ENCODE results near the gene RNF128.

Gene RNF128, protein sequence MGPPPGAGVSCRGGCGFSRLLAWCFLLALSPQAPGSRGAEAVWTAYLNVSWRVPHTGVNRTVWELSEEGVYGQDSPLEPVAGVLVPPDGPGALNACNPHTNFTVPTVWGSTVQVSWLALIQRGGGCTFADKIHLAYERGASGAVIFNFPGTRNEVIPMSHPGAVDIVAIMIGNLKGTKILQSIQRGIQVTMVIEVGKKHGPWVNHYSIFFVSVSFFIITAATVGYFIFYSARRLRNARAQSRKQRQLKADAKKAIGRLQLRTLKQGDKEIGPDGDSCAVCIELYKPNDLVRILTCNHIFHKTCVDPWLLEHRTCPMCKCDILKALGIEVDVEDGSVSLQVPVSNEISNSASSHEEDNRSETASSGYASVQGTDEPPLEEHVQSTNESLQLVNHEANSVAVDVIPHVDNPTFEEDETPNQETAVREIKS

DNA sequence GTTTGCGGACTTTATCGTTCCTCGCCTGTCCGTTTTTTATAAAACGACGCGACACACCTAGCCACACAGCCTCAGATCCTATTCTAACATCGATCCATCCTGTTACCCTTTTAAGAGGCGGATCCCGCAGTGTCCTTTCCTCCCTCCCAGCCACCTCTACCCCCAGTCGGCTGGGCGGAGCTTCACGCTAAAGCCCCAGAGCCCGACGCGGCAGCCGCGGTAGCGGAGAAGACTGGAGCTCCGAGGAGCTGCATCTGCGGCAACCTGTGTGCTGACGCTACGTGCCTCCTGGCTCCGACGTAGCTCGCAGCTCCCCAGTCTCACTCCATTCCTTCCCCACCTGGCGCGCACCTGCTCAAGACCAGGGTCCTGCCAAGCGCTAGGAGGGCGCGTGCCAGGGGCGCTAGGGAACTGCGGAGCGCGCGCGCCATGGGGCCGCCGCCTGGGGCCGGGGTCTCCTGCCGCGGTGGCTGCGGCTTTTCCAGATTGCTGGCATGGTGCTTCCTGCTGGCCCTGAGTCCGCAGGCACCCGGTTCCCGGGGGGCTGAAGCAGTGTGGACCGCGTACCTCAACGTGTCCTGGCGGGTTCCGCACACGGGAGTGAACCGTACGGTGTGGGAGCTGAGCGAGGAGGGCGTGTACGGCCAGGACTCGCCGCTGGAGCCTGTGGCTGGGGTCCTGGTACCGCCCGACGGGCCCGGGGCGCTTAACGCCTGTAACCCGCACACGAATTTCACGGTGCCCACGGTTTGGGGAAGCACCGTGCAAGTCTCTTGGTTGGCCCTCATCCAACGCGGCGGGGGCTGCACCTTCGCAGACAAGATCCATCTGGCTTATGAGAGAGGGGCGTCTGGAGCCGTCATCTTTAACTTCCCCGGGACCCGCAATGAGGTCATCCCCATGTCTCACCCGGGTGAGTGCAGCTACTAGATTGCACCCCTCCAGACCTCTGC, at the start of gene RNF128:
Gene RNF128 (plus strand): TSS at position 217 of the 953 bp plus-strand sequence. CDS start 213 bp downstream, at position 430.
- peak; percentile 11 for DNase-seq

DNA sequence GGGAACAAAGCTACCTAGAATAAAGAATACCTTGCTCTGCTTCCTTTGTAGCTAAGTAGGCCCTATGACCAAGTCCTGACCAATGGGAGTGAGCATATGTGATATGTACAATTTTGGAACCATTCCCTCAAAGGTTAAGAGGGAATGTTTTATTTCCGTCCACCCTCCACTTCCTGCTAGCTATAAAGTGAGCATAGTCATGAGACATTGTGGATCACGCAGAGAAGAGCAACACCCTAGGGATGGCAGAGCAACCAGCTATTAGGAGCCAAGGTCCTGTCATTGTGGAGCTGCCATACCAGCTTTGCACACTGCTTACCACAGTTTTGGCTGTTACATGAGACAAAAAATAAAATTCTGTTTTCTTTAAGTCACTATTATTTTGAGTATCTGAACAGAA, 45.8 kb upstream of the RNF128 start:
- DNase-seq, result no peak

GRCh38 chrX:106684207-106684606, 42.3 kb upstream of the RNF128 start:
- DNase-seq, result no peak

DNA sequence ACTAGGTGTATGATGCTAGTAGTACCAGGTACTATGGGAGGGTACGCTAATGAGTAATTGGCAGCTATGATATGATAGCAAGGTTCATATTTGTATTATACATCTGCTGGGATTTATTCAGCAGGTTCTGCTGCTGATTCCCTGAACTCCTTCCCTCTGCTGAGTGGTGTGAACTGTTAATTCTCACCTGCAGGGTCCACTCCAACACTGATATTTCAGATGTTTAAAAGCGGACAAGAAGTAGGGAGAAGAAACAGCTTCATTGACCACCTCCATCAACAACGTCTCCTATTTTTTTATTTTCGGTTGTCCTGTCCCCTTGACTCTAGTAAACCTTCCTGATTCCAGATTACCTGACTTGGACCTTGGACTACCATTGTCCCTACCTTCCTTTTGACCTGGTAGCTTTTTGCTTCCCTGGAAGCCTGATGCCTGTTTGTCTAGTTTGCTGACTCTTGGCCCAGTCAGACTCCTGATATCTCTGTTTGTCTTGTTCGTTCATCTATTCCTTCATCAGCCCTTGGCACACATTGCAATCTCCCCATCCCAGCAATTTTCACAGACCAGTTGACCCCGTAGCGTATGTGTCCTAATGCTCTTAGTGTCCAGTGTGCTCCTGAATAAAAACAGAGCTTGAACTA, 34.0 kb upstream of the RNF128 start:
- no peak for DNase-seq

DNA sequence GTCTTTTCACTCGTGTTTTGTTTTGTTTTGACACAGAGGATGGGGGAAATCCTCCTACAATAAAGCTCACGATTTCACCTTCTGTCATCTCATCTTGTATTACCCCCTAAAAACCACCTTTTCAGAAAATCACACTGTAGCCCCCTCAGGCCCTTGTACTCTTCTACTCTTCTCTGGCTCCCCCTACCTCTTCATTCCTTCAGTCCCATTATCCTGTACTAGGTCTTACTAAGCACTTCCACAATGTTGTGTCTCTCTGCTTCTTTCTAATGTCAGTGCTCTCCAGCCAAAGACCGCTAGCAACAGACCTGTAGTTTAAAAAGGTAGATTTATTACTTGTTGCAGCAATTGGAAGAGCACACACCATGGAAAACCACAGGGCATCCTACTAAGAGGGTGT, 30.0 kb upstream of the RNF128 start:
- DNase-seq, result no peak

GRCh38 chrX:106698693-106699092, 27.8 kb upstream of the RNF128 start:
- DNase-seq, result no peak

GRCh38 chrX:106702636-106703035, 23.9 kb upstream of the RNF128 start:
- DNase-seq, result no peak

DNA sequence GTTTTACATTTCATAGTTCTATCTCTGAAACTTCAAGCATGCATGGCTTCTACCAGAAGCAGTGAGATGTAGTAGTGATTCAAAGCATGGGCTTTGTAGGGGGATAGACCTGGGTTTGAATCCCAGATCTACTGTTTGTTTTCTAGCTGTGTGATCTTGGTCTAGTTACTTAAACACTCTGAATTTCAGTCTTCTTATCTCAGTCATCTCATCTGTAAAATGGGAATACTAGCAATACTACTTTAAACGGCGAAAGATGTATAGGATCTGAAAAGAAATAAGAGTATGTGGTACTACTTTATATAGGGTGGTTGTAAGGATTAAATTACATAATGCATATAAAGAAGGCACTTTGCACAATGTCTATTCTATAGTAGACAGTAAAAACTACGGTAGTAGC, 20.0 kb upstream of the RNF128 start:
- DNase-seq, result no peak

DNA sequence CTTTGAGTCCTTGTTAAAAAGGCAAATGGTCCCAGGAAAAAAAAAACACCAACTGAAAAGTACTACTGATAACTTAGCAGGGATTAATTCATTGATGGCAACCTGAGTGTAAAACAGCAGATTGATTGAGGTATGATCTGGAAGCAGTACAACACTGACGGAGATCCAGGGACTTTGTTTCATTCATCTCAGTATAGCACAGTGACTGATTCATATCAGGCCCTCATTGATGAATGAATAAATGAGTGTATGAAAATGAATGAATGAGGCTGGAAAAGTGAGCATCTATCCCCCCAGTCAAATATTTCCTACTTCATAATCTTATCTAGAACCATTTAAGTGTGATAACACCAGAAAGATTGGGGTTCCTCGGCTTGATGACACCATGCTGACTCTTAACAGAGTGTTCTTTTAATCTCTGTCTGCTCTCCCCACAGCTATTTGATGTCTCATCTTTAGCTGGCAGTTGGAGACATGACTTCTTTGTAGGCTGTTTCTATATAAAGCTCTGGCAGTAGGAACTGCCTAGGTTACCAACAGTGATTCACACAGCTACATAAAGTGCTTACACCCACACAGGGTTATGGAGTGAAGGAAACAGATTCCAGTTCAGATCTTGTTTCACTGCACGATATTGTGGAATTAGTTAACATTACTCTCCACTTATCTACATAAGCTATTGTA, 18.6 kb upstream of the RNF128 start:
- no peak for DNase-seq

DNA sequence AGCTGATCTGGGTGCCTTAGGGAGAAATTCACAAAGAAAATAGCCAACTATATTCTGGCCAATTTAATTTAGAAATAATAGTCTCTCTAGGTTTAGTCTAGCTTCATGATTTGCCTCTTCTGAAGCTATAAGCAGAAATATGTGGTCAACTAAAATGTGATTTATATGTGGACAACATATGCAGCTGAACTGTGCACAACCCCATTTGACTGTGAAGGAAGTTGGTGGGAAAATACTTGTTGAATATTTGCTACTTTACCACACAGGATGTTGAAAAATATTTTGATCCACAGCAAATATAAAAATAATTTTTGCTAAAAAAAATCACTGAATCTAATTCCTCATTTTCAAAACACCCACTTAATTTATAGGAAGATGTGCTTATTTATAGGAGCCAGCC, 15.7 kb upstream of the RNF128 start:
- DNase-seq, result no peak

GRCh38 chrX:106711375-106711774, 15.1 kb upstream of the RNF128 start:
- no peak for DNase-seq

GRCh38 chrX:106716004-106716403, 10.5 kb upstream of the RNF128 start:
- DNase-seq, result no peak

- DNase-seq, result no peak
These were observed 10.0 kb upstream of the RNF128 start for GRCh38 chrX:106716463-106716862.

GRCh38 chrX:106718709-106719108, 7.8 kb upstream of the RNF128 start:
- no peak for DNase-seq

GRCh38 chrX:106725931-106726330, 570 bp upstream of the RNF128 start:
- DNase-seq, result no peak

GRCh38 chrX:106728337-106728736, 1.8 kb downstream of the RNF128 start:
- no peak for DNase-seq

GRCh38 chrX:106730401-106730800, 3.9 kb downstream of the RNF128 start:
- DNase-seq, result no peak

DNA sequence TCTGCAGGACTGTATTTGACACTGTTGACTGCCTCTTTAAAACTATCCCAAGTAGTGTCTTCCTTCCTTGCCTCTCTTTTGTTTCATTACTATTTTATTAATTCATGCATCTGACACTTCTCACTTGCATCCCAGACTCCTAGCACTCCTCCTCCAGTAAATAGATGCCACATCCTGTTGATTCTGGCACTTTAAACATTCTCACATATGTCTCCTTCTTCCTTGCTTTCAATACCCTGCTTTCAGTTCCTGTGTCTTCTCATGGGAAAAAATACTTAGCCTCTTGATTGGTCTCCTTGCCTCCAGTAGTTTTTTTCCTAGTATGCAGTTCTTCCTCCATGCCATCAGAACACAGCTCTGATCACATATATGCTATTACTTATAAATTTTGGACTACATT, 5.1 kb downstream of the RNF128 start:
- DNase-seq, result no peak

GRCh38 chrX:106734827-106735226, 8.3 kb downstream of the RNF128 start:
- DNase-seq, result no peak

DNA sequence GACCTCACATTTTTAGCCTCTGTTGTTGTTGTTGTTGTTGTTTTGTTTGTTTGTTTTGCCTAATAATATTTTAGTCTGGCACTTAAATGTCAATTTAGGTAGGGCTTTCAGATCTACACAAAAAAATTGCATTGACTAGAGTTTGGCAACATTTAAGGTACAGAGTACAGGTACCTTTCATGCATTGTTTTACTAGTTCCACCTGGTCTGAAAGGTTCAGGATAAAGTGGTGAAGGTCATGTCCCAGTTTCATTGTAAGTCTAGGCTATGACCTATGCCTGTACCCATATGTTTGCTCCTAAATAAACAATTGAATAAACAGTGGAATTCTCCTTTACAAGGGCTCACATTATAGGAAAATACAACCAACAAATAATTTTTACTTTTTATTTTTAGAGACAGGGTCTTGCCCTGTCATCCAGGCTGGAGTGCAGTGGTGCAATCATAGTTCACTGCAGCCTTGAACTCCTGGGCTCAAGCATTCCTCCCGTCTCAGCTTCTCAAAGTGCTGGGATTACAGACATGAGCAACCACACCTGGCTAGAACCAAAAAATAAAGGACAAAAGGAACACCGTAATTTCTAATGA, 13.8 kb downstream of the RNF128 start:
- DNase-seq, result no peak

DNA sequence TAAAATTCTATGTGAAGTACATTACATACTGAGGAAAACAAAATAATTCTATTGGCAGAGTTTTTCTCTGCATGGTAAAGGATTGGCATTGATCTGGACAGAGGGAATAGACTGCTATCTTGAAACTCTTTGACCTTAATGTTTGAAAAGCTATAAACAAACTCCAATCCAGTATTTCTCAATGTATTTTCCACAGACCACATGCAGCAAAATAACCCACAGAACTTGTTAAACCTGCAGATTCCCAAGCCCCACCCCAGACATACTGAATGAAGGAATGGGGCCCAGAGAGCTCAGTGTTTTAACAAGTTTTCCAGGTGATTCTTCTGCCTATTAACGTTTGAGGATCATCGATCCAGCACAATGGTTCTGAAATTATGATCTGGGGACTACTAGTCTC, 15.7 kb downstream of the RNF128 start:
- no peak for DNase-seq

DNA sequence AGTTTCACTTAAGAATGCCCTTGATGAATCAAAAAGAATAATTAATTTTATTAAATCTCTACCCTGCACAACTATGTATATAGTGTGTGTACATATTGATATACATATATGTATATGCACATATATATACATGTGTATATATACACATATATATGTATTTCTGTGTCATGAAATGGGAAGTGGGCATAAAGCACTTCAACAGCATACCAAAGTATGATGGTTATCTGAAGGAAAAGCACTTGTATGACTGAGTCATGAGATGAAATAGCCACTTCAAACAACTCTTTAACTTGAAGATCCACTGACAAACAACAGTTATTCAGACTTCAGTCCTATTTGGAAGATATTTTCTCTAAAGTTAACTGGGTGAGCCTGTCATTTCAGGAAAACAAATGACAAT, 16.3 kb downstream of the RNF128 start:
- DNase-seq, result no peak

All from activated naive CD4-positive, alpha-beta T cell treated with Interleukin-2 at 50 U/mL for 16 hours (primary cell).